ENCODE measurements around the gene AKAP6.
"Not testable (repeated sequence)": the region's sequence is repeated elsewhere in the genome, so short reads cannot be mapped to it uniquely, and the experiment has no call there.

Gene AKAP6

DNA sequence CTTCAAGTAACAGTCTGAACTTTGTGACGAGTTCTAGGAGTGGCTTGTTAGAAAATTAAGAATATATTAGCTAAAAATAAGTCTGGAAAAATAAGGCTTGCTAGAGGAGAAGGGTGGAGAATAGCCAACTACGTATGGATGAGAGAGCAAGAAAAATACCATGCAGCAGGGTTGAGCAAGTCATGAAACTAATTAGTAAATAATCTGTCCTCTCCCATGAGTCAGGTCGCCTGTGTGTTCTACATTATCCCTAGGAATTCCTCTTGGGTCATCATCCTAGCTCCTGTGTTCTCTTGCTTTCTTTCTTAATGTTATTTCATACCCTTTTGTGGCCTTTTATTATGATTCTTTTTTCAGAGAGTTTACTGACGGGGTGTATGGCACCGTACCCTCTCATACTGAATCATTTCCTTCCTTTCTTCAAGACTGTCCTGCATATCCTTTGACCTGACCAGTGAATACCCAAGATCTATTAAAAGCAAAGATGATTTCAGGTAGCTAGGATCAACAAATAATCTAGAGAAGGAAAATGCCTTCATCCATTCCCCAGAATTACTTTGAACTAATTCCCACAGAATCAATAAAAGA, 432.4 kb downstream of the AKAP6 start:
- no peak for DNase-seq (ENCODE audit: low read depth)

DNA sequence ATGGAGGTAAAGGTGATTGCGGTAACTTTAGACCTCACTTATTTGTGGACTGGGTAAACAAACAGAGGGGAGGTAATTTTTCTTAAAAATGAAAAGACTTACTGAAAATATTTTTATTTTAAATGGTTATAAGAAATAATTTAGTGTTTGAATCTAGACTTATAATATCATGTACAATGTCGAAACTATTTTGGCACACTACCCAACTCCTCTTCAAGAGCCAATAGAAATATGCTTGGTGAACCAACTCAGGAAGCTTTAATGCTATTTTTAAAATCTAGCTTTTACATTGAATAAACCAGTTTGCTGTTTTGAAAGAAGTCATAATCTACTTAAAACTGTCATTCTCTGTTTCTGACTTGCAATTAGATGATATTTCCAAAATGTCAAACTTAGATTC, 433.8 kb downstream of the AKAP6 start:
- no peak for DNase-seq (ENCODE audit: low read depth)

DNA sequence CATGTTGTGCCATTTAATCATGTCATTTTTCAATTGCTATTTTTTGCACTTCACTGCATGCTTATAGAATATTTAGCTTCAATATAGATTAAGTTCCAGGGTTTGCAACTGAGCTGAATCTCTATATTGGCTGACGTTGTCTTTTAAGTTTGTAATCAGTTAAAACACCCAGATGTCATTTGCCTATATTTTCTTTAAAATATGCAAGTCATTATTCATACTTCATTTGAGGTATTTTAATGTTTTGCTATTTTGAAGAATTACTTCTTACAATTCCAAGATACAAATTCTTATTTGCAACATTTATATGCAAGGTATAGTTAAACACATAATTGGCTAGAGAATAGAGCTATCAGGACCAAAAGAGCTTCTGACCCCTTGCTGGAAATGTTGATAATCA, 434.6 kb downstream of the AKAP6 start:
- DNase-seq (ENCODE audit: low read depth): no peak

DNA sequence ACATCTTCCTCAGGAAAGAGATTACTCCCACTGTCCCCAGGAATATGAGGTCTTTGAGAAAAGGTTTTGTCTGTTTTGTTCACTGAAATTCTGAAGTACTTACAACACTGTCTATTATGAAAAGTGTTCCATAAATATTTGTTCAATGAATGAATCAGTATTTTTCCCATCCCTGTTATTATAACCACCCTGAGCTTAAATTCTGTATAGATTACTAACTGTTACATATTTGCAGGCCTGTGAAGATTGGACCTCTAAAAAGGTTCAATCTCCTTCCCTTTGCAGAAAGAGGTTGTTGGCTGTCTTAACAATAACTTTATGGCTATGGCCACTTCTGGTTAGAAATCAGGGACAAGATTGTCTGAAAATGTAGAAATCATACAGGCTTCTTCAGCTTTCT, 435.0 kb downstream of the AKAP6 start:
- DNase-seq (ENCODE audit: low read depth): no peak

DNA sequence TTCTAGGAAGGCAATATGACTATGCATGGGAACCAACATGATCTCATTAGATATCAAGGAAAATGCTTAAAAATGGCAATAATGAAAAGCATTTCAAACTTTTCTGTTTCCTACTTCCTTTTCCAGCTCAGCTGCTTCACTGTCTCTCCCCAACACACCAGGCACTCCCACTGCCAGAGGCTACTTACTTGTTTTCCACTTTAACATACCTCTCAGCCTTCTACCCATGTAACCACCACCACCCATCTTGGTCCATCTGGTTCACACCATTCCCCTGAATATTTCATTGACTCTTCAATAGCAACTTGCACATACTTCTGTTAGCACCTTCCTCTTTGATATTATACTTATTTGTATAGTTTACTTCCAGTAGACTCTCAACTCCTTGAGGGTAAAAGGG, 441.3 kb downstream of the AKAP6 start:
- no peak for DNase-seq (ENCODE audit: low read depth)

DNA sequence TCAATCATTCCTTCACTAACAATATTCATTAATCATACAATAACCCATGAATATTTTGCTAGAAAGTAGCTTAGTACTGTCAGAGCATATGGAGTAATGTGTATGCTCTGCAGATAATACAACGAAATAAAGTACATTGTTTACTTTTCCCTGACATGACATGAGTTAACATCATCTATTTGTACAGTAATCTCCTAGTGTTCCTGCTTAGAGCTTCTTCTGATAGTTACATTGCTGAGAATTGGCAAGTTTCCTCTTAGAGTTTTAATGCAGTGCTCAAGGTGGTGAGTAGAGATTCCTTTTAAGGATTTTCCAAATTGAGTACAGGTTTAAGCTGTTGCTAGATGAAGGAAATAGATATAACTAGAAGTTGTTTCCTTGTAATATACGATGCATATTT, 445.1 kb downstream of the AKAP6 start:
- no peak for DNase-seq (ENCODE audit: low read depth)

DNA sequence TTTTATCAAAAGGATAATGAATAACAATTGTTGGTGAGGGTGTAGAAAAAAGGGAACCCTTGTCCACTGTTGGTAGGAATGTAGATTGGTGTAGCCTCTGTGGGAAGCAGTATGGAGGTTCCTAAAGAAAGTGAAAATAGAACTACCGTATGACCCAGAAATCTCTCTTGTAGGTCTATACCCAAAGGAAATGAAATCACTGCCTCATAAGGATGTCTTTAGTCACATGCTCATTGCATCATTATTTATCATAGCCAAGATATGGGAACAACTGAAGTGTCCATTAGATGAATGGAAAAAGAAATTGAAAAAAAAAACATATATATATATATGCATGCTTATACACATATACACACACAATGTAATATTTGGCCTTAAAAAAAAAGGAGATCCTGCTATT, 450.7 kb downstream of the AKAP6 start:
- no peak for DNase-seq (ENCODE audit: low read depth)

DNA sequence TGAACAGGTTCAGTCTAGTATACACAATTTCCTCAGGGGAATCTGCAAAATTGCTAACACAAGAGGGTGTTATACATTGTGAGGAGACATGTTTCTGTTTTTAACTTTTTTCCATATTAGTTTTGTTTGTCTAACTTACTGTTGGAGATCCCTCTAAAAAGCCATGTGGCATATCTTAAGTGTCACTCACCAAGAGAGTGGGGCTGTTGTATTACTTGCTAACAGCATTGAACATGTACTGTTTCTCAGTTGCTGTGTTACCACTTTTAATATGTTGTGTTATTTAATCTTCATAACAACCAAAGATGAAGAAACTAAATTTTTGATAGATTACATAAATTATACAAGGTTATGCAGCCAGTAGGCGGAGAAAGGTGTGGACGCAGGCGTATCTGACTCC, 455.3 kb downstream of the AKAP6 start:
- no peak for DNase-seq (ENCODE audit: low read depth)

DNA sequence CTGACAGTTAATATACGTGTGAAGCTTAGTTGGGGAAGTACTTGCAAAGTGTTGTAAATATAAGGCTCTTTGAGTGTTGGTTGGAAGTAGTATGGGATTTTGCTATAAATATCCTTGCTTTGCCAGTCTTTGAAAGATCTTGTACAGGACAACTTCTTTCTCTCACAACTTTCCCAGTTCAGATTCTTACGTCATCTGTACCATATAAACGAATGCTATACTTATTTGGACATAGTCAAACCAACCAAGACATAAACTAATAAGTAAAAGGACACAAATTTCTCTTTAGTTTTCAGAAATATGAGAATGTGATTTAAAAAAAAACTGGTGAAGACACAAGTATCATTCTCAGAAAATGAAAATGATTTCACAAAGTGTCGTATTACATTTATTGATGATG, 456.5 kb downstream of the AKAP6 start:
- no peak for DNase-seq (ENCODE audit: low read depth)

DNA sequence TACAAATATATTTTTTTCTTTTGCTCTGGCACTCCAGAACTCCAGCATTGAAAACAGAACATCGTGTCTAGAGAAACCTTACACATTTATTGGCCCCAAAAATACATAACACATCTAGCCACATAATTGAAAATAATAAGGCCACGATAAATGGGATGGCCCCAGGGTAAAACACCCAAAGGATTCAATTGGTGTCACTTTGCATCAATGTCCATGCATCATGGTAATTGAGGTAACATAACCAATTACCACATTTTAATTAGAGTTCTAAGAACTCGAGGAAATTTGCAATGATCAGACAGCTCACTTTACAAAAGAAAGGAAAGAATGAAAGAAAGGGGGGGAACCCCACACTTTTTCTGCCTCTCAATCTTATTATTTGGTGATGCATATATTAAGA, 457.8 kb downstream of the AKAP6 start:
- DNase-seq (ENCODE audit: low read depth): no peak

DNA sequence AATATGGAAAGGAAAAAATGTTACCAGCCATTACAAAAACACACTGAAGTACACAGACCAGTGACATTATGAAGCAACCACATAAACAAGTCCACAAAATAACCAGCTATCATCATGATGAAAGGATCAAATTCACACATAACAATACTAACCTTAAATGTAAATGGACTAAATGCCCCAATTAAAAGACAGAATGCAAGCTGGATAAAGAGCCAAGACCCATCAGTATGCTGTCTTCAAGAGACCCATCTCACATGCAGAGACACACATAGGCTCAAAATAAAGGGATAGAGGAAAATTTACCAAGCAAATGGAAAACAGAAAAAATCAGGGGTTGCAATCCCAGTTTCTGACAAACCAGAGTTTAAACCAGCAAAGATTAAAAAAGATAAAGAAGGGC, 463.9 kb downstream of the AKAP6 start:
- not testable (repeated sequence) for DNase-seq (ENCODE audit: low read depth)

DNA sequence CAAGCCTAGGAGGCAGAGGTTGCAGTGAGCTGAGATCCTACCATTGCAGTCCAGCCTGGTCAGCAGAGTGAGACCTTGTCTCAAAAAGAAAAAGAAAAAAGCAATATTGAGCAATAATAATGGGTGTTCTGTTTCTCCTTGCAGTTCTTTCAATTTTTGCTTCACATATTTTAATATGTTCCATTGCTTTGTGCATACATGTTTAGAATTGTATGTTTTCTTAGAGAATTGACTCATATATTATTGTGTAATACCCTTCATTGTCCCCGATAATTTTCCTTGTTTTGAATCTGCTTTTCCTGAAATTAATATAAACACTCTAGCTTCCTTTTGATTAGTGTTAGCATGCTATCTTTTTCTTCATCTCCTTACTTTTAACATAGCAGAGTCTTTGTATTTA, 471.2 kb downstream of the AKAP6 start:
- DNase-seq (ENCODE audit: low read depth): no peak

DNA sequence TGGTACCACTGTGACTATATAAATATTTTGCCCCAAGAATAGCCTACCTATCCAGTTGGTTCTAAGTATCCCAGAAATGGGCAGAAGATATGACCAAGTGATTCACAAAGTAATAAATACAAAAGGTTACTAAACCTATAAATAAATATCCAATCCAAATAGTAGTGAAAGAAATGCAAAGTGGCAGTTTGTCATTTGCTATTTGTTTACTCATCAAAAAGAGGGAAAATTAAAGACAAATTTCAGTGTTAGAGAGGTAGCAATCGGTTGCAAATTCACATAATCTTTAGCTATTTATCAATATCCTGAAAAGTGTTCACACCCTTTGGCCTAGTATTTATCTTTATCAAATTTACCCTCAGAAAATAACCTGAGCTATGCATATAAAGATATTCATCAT, 473.2 kb downstream of the AKAP6 start:
- DNase-seq (ENCODE audit: low read depth): no peak

DNA sequence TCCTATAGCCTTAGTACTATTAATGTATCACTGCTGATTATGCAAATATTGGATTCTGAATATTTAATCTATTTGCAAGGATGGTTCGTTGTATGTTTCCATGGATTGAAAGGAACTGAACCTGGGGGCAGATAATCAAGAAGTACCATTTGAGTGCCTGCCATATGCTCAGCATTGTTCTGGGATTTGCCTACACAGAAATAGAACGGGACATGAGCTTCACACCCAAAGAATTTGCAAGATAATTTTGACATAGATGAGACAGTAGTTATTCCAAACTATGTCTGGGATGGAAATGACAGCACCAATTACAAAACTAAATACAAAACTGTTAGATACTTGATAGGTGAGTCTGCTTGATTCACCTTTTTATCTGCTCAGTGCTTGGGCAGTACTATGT, 476.9 kb downstream of the AKAP6 start:
- DNase-seq (ENCODE audit: low read depth): no peak

DNA sequence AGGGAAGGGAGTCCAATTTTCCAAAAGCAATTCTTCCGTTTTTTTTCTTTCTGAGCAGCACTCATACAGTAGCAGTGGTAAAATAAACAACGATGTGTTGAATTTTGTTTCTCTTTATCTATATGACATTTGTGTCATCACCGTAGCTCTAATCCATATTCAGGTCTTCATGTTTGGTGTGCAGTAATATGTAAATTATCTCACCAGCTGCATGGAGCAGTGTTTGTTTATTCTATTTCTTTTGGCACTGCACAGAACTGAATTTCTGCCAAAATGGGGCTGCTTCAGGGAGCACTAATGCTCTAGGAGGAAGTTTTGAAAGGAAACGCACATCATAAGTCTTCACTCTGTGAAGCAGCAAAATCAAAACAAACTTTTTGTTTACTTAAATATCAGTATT, 479.5 kb downstream of the AKAP6 start:
- no peak for DNase-seq (ENCODE audit: low read depth)

DNA sequence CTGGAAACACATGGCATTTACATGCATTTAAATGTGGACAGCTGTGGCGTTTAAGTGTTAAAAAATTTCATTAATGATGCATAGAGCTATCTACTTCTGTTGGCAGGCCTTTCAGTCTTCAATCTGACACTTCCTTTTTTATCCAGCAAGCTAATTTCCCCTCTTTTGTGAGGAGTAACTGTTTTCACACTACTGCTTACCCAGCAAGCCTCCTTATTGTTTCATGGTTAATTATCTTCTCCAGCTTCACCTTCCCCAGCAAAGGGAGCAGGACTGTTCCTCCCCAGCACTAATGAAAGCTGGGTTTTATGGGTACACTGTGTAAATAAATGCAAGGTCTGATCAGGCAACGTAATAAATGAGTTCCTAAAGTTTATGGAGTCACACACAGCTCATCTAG, 480.2 kb downstream of the AKAP6 start:
- DNase-seq (ENCODE audit: low read depth): no peak

DNA sequence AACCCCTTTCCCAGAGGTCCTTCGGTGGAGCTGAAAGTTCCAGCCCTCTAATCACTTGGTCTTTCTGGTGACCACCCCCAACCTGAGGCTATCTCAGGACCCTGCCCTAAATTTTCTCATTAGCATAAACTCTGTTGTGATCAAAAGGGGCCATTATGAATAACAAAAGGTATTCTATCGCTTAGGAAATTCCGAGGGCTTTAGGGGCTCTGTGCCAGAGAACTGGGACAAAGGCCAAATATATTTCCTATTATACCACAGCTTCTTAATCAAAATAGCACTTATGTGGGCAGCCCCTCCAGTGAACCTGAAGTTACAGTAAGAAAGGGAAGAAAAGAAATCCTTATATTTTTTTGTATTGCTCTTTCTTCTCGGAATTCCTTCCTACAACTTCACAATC, 484.3 kb downstream of the AKAP6 start:
- no peak for DNase-seq (ENCODE audit: low read depth)

DNA sequence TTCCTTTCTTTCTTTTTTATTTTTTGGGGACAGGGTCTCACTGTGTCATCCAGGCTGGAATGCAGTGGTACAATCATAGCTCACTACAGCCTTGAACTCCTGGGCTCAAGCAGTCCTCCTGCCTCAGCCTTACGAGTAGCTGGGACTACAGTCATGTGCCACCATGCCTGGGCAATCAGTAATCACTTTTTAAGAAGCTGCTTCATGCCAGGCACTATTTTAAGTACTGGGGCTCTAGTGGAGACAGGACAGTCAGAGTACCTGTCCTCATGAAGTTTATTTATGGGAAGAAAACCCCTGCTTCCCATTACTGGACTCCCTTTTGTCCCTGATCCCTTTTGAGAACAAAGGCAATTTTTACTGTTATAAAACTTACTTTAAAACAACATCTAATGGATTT, 485.6 kb downstream of the AKAP6 start:
- DNase-seq (ENCODE audit: low read depth): no peak

DNA sequence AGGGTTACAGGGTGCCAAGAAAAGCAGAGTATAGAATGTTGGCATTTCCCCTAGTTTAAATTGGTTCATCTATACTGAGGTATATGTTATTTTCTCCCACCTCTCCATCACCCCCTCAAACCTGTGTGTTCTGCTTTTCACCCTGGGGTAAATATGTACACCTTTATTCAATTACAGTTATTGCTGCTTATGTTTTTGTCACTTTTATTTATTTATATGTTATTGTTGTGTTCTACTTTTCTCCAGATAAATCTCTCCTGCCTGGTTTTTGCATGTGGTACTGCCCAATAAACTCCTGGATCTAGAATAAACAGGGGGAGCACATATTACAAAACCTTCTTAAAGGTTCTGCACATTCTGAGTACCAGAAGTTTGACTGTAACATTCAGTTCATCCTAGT, 487.5 kb downstream of the AKAP6 start:
- DNase-seq (ENCODE audit: low read depth): no peak

DNA sequence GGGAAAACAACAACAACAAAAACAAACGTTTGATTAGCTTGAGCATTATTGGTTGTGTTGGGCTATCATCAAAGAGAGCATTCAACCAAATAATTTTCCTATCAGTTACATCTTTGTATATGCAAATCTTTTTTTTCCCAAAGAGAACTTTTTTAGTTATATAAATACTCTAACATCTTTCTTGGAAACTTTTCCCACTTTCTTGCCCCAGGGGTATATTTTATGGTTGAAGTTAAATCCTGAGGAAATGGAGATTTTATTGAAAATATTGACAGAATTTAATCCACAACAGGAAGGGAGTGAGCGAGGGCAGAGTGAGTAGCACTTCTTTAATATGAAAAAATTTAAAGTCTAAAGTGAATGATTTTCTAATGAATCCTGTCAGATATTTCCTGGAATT, 488.7 kb downstream of the AKAP6 start:
- DNase-seq (ENCODE audit: low read depth): no peak

DNA sequence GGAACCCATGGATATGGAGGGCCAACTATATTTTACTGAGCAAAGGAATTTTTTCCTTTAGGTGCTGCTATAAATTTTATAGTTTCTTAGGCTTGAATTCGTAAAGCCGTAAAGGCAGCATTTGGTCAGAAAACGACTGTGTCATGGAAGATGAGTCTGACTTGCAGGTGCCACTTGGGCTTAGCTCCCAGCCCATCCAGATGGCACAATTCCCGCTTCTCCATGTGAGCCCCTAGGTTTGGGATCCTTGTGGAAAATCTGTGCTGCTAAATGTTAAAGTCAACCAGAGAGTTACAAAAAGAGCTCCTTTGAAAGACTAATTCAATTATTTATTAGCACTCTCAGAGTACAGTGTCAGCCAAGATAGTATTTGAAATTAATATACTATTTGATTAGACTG, 489.5 kb downstream of the AKAP6 start:
- no peak for DNase-seq (ENCODE audit: low read depth)

DNA sequence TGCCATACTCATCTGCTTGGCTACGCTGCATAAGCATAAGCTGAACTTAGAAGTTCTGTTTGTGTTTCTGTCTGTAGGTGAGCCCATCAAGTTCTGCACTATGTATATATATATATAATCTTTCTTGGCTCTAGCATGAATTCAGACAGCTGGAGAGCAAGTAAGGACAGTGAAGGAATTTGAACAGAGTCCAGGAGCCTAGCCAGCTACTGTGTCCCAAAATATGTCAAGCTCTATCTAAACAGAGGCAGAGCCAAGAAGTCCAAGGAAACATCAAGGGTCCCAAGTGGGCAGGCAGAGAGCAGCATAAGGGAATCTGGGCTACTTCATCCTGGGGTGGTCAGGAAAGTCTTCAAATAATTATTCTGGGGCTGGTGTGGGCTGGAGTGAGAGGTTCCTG, 491.1 kb downstream of the AKAP6 start:
- no peak for DNase-seq (ENCODE audit: low read depth)

DNA sequence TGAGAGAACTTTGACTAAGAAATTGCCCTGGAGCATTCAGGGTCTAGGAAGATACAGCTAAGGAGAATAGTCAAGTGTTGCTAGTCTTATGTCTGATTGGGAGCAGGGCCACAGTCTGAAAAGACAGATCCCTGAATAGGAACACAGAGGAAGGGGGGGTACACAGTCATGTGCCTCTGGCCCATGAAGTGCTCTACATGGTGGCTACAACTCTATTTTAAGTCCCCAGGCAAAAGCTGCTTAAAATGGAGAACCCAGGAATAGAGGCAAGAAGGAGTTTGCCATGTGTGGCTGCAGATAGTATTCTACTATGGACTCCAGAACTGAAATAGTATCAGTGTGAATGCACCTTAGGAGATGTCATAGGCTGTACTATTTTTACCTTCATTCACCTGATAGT, 491.6 kb downstream of the AKAP6 start:
- DNase-seq (ENCODE audit: low read depth): no peak

DNA sequence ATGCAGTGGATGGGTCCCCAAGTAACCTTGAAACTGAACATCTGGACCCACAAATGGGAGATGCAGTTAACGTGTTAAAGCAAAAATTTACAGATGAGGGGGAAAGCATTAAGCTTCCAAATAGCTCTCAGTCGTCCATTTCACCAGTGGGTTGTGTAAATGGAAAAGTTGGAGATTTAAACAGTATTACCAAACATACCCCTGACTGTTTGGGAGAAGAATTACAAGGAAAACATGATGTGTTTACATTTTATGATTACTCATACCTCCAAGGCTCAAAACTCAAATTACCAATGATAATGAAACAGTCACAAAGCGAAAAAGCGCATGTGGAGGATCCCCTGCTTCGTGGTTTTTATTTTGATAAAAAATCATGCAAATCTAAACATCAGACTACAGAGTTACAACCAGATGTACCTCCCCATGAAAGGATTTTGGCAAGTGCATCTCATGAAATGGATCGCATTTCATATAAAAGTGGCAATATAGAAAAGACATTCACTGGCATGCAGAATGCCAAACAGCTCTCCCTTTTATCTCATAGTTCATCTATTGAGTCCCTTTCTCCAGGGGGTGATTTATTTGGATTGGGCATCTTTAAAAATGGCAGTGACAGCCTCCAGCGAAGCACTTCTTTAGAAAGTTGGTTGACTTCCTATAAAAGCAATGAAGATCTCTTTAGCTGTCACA, 493.0 kb downstream of the AKAP6 start:
- DNase-seq (ENCODE audit: low read depth): no peak

DNA sequence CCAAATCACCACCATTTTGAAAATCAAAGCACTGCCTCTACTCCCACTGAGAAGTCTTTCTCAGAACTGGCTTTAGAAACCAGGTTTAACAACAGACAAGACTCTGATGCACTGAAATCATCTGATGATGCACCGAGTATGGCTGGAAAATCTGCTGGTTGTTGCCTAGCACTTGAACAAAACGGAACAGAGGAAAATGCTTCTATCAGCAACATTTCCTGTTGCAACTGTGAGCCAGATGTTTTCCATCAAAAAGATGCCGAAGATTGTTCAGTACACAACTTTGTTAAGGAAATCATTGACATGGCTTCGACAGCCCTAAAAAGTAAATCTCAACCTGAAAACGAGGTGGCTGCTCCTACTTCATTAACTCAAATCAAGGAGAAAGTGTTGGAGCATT, 494.6 kb downstream of the AKAP6 start:
- DNase-seq (ENCODE audit: low read depth): no peak
